ENCODE data around the gene FNDC3B.

Gene FNDC3B

GRCh38 chr3:172380632-172381031 is 341.3 kb downstream of the FNDC3B start:
- FAIRE-seq = no peak

- no peak for FAIRE-seq
These were observed 344.0 kb downstream of the FNDC3B start for GRCh38 chr3:172383306-172383796.

- no peak for FAIRE-seq
These were observed 345.5 kb downstream of the FNDC3B start for GRCh38 chr3:172384836-172385235.

GRCh38 chr3:172387728-172388127 is 348.4 kb downstream of the FNDC3B start:
- FAIRE-seq = no peak

GRCh38 chr3:172388412-172389078 is 349.2 kb downstream of the FNDC3B start:
- no peak for FAIRE-seq

GRCh38 chr3:172390792-172391191 is 351.4 kb downstream of the FNDC3B start:
- FAIRE-seq = no peak

GRCh38 chr3:172391592-172392302 is 352.4 kb downstream of the FNDC3B start:
- no peak for FAIRE-seq

- no peak for FAIRE-seq
These were observed 355.3 kb downstream of the FNDC3B start for GRCh38 chr3:172394692-172395091.

- FAIRE-seq = no peak
These were observed 357.0 kb downstream of the FNDC3B start for GRCh38 chr3:172396400-172396799.

GRCh38 chr3:172397716-172398405 is 358.5 kb downstream of the FNDC3B start:
- peak; percentile 9 for FAIRE-seq

GRCh38 chr3:172398484-172398883 is 359.1 kb downstream of the FNDC3B start:
- no peak for FAIRE-seq

GRCh38 chr3:172402090-172402489 is 362.7 kb downstream of the FNDC3B start:
- FAIRE-seq = no peak

- no peak for FAIRE-seq
These were observed 363.7 kb downstream of the FNDC3B start for GRCh38 chr3:172402892-172403643.

- FAIRE-seq = no peak
These were observed 365.0 kb downstream of the FNDC3B start for GRCh38 chr3:172404237-172404962.

- no peak for FAIRE-seq
These were observed 366.5 kb downstream of the FNDC3B start for GRCh38 chr3:172405914-172406313.

GRCh38 chr3:172407872-172408271 is 368.5 kb downstream of the FNDC3B start:
- no peak for FAIRE-seq

GRCh38 chr3:172410702-172411477 is 371.5 kb downstream of the FNDC3B start:
- FAIRE-seq = no peak

GRCh38 chr3:172411478-172411947 is 372.1 kb downstream of the FNDC3B start:
- no peak for FAIRE-seq

- no peak for FAIRE-seq
These were observed 375.9 kb downstream of the FNDC3B start for GRCh38 chr3:172415323-172415722.

- no peak for FAIRE-seq
These were observed 398.3 kb downstream of the FNDC3B start for GRCh38 chr3:172437713-172438112.

- no peak for FAIRE-seq
These were observed 398.8 kb downstream of the FNDC3B start for GRCh38 chr3:172438186-172438585.

All from islet of Langerhans (tissue), 1 donor.